ENCODE data around the gene IGF2BP3.
A peak's percentile ranks its signal among the peaks of the same experiment; 100 is the strongest.

IGF2BP3 gene

GRCh38 chr7:23397241-23397640 lies 73.0 kb downstream of the IGF2BP3 start:
- Histone ChIP-seq H3K4me3 (ENCODE audit: low read length in 2 of 2) (no peak overlapping the region), H3K9ac (ENCODE audit: low read length in 2 of 2) (no peak overlapping the region), H3K27me3 (ENCODE audit: control insufficient read depth in 1 of 2, insufficient read depth in 2 of 2, low read length in 2 of 2) (no peaks in the 10 kb centered on the region), H3K4me1 (ENCODE audit: control insufficient read depth, insufficient read depth, low read length) (no peaks in the 10 kb centered on the region), H3K27ac (ENCODE audit: low read length) (no peak overlapping the region), H3K9me3 (ENCODE audit: control insufficient read depth in 2 of 2, low read length in 2 of 2) (no peaks in the 10 kb centered on the region), H3K36me3 (ENCODE audit: control insufficient read depth in 2 of 2, insufficient read depth in 2 of 2, low read length in 2 of 2) (no peaks in the 10 kb centered on the region)

GRCh38 chr7:23396222-23397015 lies 73.9 kb downstream of the IGF2BP3 start:
- H3K4me3 ChIP-seq (ENCODE audit: low read length in 2 of 2): no peak overlapping the region

GRCh38 chr7:23394488-23395171 lies 75.7 kb downstream of the IGF2BP3 start:
- H3K36me3 ChIP-seq (ENCODE audit: control insufficient read depth in 2 of 2, insufficient read depth in 2 of 2, low read length in 2 of 2): no peaks in the 10 kb centered on the region
- no peaks in the 10 kb centered on the region for H3K9me3 ChIP-seq (ENCODE audit: control insufficient read depth in 2 of 2, low read length in 2 of 2)
- H3K9ac ChIP-seq (ENCODE audit: low read length in 2 of 2): no peak overlapping the region
- H3K27ac ChIP-seq (ENCODE audit: low read length): peak overlapping the region; percentile 1
- peak overlapping the region in 1 of 2 donors; percentile 7 for H3K4me3 ChIP-seq (ENCODE audit: low read length in 2 of 2)
- no peaks in the 10 kb centered on the region for H3K27me3 ChIP-seq (ENCODE audit: control insufficient read depth in 1 of 2, insufficient read depth in 2 of 2, low read length in 2 of 2)
- no peaks in the 10 kb centered on the region for H3K4me1 ChIP-seq (ENCODE audit: control insufficient read depth, insufficient read depth, low read length)

More at GRCh38 chr7:23396222-23397015, 73.9 kb downstream of the IGF2BP3 start:
- no peaks in the 10 kb centered on the region for H3K36me3 ChIP-seq (ENCODE audit: control insufficient read depth in 2 of 2, insufficient read depth in 2 of 2, low read length in 2 of 2)
- no peaks in the 10 kb centered on the region for H3K27me3 ChIP-seq (ENCODE audit: control insufficient read depth in 1 of 2, insufficient read depth in 2 of 2, low read length in 2 of 2)
- H3K27ac ChIP-seq (ENCODE audit: low read length): no peak overlapping the region
- H3K9ac ChIP-seq (ENCODE audit: low read length in 2 of 2): no peak overlapping the region
- no peaks in the 10 kb centered on the region for H3K4me1 ChIP-seq (ENCODE audit: control insufficient read depth, insufficient read depth, low read length)
- H3K9me3 ChIP-seq (ENCODE audit: control insufficient read depth in 2 of 2, low read length in 2 of 2): no peaks in the 10 kb centered on the region

GRCh38 chr7:23393636-23394035 lies 76.7 kb downstream of the IGF2BP3 start:
- Histone ChIP-seq H3K4me3 (ENCODE audit: low read length in 2 of 2) (no peak overlapping the region), H3K36me3 (ENCODE audit: control insufficient read depth in 2 of 2, insufficient read depth in 2 of 2, low read length in 2 of 2) (no peaks in the 10 kb centered on the region), H3K9ac (ENCODE audit: low read length in 2 of 2) (no peak overlapping the region), H3K9me3 (ENCODE audit: control insufficient read depth in 2 of 2, low read length in 2 of 2) (no peaks in the 10 kb centered on the region), H3K4me1 (ENCODE audit: control insufficient read depth, insufficient read depth, low read length) (no peaks in the 10 kb centered on the region), H3K27ac (ENCODE audit: low read length) (no peak overlapping the region), H3K27me3 (ENCODE audit: control insufficient read depth in 1 of 2, insufficient read depth in 2 of 2, low read length in 2 of 2) (no peaks in the 10 kb centered on the region)

- Histone ChIP-seq H3K36me3 (ENCODE audit: control insufficient read depth in 2 of 2, insufficient read depth in 2 of 2, low read length in 2 of 2) (no peaks in the 10 kb centered on the region), H3K9me3 (ENCODE audit: control insufficient read depth in 2 of 2, low read length in 2 of 2) (no peaks in the 10 kb centered on the region), H3K9ac (ENCODE audit: low read length in 2 of 2) (no peak overlapping the region), H3K27ac (ENCODE audit: low read length) (no peak overlapping the region), H3K4me1 (ENCODE audit: control insufficient read depth, insufficient read depth, low read length) (no peaks in the 10 kb centered on the region), H3K4me3 (ENCODE audit: low read length in 2 of 2) (no peak overlapping the region), H3K27me3 (ENCODE audit: control insufficient read depth in 1 of 2, insufficient read depth in 2 of 2, low read length in 2 of 2) (no peaks in the 10 kb centered on the region)
Observed at GRCh38 chr7:23389701-23390100, 80.6 kb downstream of the IGF2BP3 start.

GRCh38 chr7:23387583-23387982 lies 82.7 kb downstream of the IGF2BP3 start:
- no peaks in the 10 kb centered on the region for H3K27me3 ChIP-seq (ENCODE audit: control insufficient read depth in 1 of 2, insufficient read depth in 2 of 2, low read length in 2 of 2)
- H3K36me3 ChIP-seq (ENCODE audit: control insufficient read depth in 2 of 2, insufficient read depth in 2 of 2, low read length in 2 of 2): no peaks in the 10 kb centered on the region
- H3K9me3 ChIP-seq (ENCODE audit: control insufficient read depth in 2 of 2, low read length in 2 of 2): no peaks in the 10 kb centered on the region
- no peaks in the 10 kb centered on the region for H3K4me1 ChIP-seq (ENCODE audit: control insufficient read depth, insufficient read depth, low read length)
- H3K9ac ChIP-seq (ENCODE audit: low read length in 2 of 2): no peak overlapping the region
- H3K4me3 ChIP-seq (ENCODE audit: low read length in 2 of 2): no peak overlapping the region
- no peak overlapping the region for H3K27ac ChIP-seq (ENCODE audit: low read length)

GRCh38 chr7:23385140-23385539 lies 85.2 kb downstream of the IGF2BP3 start:
- Histone ChIP-seq H3K4me1 (ENCODE audit: control insufficient read depth, insufficient read depth, low read length) (no peaks in the 10 kb centered on the region), H3K9ac (ENCODE audit: low read length in 2 of 2) (no peak overlapping the region), H3K9me3 (ENCODE audit: control insufficient read depth in 2 of 2, low read length in 2 of 2) (no peaks in the 10 kb centered on the region), H3K36me3 (ENCODE audit: control insufficient read depth in 2 of 2, insufficient read depth in 2 of 2, low read length in 2 of 2) (no peaks in the 10 kb centered on the region), H3K4me3 (ENCODE audit: low read length in 2 of 2) (no peak overlapping the region), H3K27ac (ENCODE audit: low read length) (no peak overlapping the region), H3K27me3 (ENCODE audit: control insufficient read depth in 1 of 2, insufficient read depth in 2 of 2, low read length in 2 of 2) (no peaks in the 10 kb centered on the region)

- H3K9me3 ChIP-seq (ENCODE audit: control insufficient read depth in 2 of 2, low read length in 2 of 2): no peaks in the 10 kb centered on the region
- H3K27ac ChIP-seq (ENCODE audit: low read length): no peak overlapping the region
- no peaks in the 10 kb centered on the region for H3K4me1 ChIP-seq (ENCODE audit: control insufficient read depth, insufficient read depth, low read length)
- no peak overlapping the region for H3K9ac ChIP-seq (ENCODE audit: low read length in 2 of 2)
- H3K27me3 ChIP-seq (ENCODE audit: control insufficient read depth in 1 of 2, insufficient read depth in 2 of 2, low read length in 2 of 2): no peaks in the 10 kb centered on the region
- H3K4me3 ChIP-seq (ENCODE audit: low read length in 2 of 2): no peak overlapping the region
- H3K36me3 ChIP-seq (ENCODE audit: control insufficient read depth in 2 of 2, insufficient read depth in 2 of 2, low read length in 2 of 2): no peaks in the 10 kb centered on the region
Observed at GRCh38 chr7:23383225-23383624, 87.1 kb downstream of the IGF2BP3 start.

GRCh38 chr7:23380961-23381360 lies 89.3 kb downstream of the IGF2BP3 start:
- H3K4me1 ChIP-seq (ENCODE audit: control insufficient read depth, insufficient read depth, low read length): no peaks in the 10 kb centered on the region
- H3K36me3 ChIP-seq (ENCODE audit: control insufficient read depth in 2 of 2, insufficient read depth in 2 of 2, low read length in 2 of 2): no peaks in the 10 kb centered on the region
- H3K9ac ChIP-seq (ENCODE audit: low read length in 2 of 2): no peak overlapping the region
- no peaks in the 10 kb centered on the region for H3K9me3 ChIP-seq (ENCODE audit: control insufficient read depth in 2 of 2, low read length in 2 of 2)
- H3K4me3 ChIP-seq (ENCODE audit: low read length in 2 of 2): no peak overlapping the region
- H3K27ac ChIP-seq (ENCODE audit: low read length): no peak overlapping the region
- no peaks in the 10 kb centered on the region for H3K27me3 ChIP-seq (ENCODE audit: control insufficient read depth in 1 of 2, insufficient read depth in 2 of 2, low read length in 2 of 2)

GRCh38 chr7:23380556-23380955 lies 89.7 kb downstream of the IGF2BP3 start:
- Histone ChIP-seq H3K4me1 (ENCODE audit: control insufficient read depth, insufficient read depth, low read length) (no peaks in the 10 kb centered on the region), H3K27me3 (ENCODE audit: control insufficient read depth in 1 of 2, insufficient read depth in 2 of 2, low read length in 2 of 2) (no peaks in the 10 kb centered on the region), H3K9ac (ENCODE audit: low read length in 2 of 2) (no peak overlapping the region), H3K4me3 (ENCODE audit: low read length in 2 of 2) (no peak overlapping the region), H3K9me3 (ENCODE audit: control insufficient read depth in 2 of 2, low read length in 2 of 2) (no peaks in the 10 kb centered on the region), H3K36me3 (ENCODE audit: control insufficient read depth in 2 of 2, insufficient read depth in 2 of 2, low read length in 2 of 2) (no peaks in the 10 kb centered on the region), H3K27ac (ENCODE audit: low read length) (no peak overlapping the region)

- Histone ChIP-seq H3K36me3 (ENCODE audit: control insufficient read depth in 2 of 2, insufficient read depth in 2 of 2, low read length in 2 of 2) (no peaks in the 10 kb centered on the region), H3K4me3 (ENCODE audit: low read length in 2 of 2) (no peak overlapping the region), H3K27ac (ENCODE audit: low read length) (no peak overlapping the region), H3K9me3 (ENCODE audit: control insufficient read depth in 2 of 2, low read length in 2 of 2) (no peaks in the 10 kb centered on the region), H3K9ac (ENCODE audit: low read length in 2 of 2) (no peak overlapping the region), H3K27me3 (ENCODE audit: control insufficient read depth in 1 of 2, insufficient read depth in 2 of 2, low read length in 2 of 2) (no peaks in the 10 kb centered on the region), H3K4me1 (ENCODE audit: control insufficient read depth, insufficient read depth, low read length) (no peaks in the 10 kb centered on the region)
Observed at GRCh38 chr7:23378996-23379395, 91.3 kb downstream of the IGF2BP3 start.

Measured in stomach smooth muscle (tissue), 2 donors.